ENCODE results near the gene IMMT. TPM values are rescaled to one million over a fixed set of nuclear protein-coding genes. Genes with fewer than 3 reads are reported as not detected.

IMMT gene
- total RNA-seq, 4 donors from 2014 or later: 9.7 to 63.0 (median 36.2) TPM

DNA sequence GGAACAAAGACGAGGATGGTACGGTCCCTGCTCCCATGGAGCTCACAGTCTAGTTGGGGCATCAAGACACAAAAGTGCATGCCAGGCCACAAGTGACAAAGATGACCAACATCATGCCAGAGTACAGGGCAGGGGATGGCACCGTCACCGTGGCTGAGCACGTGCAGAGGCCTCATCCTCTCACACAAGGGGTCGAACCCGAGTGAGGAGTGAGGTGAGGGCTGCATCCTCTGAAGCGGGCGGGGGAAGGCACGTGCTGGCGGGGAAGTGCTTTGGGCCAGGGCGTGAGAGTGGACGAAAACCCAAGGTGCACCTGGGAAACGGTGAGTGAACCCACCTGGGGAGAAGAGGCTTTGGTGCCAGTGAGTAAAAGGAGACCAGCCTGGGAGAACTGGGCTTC, 45.0 kb upstream of the IMMT start:
- no peaks in the 10 kb centered on the region for H3K27me3 ChIP-seq
- TF ChIP-seq, protein P1, sequence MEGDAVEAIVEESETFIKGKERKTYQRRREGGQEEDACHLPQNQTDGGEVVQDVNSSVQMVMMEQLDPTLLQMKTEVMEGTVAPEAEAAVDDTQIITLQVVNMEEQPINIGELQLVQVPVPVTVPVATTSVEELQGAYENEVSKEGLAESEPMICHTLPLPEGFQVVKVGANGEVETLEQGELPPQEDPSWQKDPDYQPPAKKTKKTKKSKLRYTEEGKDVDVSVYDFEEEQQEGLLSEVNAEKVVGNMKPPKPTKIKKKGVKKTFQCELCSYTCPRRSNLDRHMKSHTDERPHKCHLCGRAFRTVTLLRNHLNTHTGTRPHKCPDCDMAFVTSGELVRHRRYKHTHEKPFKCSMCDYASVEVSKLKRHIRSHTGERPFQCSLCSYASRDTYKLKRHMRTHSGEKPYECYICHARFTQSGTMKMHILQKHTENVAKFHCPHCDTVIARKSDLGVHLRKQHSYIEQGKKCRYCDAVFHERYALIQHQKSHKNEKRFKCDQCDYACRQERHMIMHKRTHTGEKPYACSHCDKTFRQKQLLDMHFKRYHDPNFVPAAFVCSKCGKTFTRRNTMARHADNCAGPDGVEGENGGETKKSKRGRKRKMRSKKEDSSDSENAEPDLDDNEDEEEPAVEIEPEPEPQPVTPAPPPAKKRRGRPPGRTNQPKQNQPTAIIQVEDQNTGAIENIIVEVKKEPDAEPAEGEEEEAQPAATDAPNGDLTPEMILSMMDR (IDR thresholded peaks at IDR 0.05): no peak
- TF ChIP-seq POLR2A (IDR thresholded peaks at IDR 0.05): no peak
- no peaks in the 10 kb centered on the region for H3K36me3 ChIP-seq
- no peaks in the 10 kb centered on the region for H3K4me1 ChIP-seq
- no peak overlapping the region for H3K4me3 ChIP-seq
- H3K9me3 ChIP-seq: no peaks in the 10 kb centered on the region
- H3K27ac ChIP-seq: no peak overlapping the region
- no peak for DNase-seq
- intact Hi-C loops (cut with DNase I; ENCODE audit: low total_unique reads): no loop called here

DNA sequence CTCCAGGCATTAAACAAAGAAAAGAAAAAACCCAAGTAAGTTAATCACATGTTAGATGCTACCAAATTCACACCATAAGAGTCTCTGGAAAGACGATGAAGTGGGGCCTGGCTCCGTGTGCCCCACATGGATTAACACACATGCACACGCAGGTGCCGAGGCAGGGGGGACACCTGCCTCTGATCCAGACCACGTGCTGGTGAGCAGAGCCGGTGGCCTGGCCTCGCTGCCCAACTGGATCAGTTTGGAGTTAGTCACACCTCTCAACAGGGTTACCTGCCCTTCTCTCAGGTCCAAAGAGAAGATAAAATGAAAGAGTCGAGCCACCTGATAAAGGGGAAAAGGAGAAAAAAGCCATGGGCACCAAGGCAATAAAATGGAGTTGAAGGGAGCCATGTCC, 44.5 kb upstream of the IMMT start:
- TF ChIP-seq POLR2A (IDR thresholded peaks at IDR 0.05): no peak
- TF ChIP-seq, protein P1 (IDR thresholded peaks at IDR 0.05): no peak
- H3K36me3 ChIP-seq: no peaks in the 10 kb centered on the region
- intact Hi-C loops (cut with DNase I; ENCODE audit: low total_unique reads): no loop called here
- no peaks in the 10 kb centered on the region for H3K4me1 ChIP-seq
- DNase-seq: no peak
- H3K27me3 ChIP-seq: no peaks in the 10 kb centered on the region
- H3K27ac ChIP-seq: no peak overlapping the region
- H3K4me3 ChIP-seq: no peak overlapping the region
- no peaks in the 10 kb centered on the region for H3K9me3 ChIP-seq

DNA sequence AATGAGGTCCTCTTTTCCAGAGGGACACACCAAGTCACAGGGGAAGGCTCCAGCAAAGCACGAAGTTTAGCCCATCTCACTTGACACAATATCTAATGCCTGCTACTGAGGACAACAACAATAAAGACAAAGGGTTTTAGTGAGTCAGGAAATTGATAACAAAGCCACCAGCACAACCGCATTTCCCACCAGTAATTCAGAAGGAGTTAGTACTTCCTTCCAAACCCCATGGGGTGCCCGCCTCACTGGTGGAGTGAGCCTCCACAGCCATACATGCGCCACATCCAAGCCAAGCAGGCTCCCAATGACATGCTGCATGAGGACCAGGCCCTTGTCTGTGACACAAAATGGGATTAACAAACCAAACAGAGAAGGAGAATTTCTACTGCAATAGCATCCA, 44.1 kb upstream of the IMMT start:
- H3K4me3 ChIP-seq: no peak overlapping the region
- H3K9me3 ChIP-seq: no peaks in the 10 kb centered on the region
- no peaks in the 10 kb centered on the region for H3K36me3 ChIP-seq
- TF ChIP-seq POLR2A (IDR thresholded peaks at IDR 0.05): no peak
- TF ChIP-seq, protein P1 (IDR thresholded peaks at IDR 0.05): no peak
- no peaks in the 10 kb centered on the region for H3K27me3 ChIP-seq
- H3K27ac ChIP-seq: no peak overlapping the region
- DNase-seq: no peak
- no peaks in the 10 kb centered on the region for H3K4me1 ChIP-seq
- intact Hi-C loops (cut with DNase I; ENCODE audit: low total_unique reads): no loop called here

DNA sequence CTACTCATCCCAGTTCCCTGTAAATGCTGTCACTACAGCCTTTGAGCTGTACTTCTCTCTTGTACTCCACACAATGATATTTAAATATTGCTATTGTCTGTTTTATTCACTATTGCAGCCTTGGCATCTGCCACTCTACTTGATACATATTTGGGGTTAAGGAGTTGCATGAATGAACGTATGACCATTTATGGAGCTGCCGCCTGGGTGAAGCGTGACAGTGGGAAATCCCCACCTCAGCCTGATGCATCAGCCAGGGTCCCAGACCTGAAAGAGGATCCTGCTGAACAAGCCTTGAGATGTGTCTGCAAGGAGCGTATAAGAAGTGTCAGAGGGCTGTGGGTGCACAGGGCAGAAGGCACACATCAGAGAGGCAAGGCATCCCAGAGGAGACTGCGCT, 43.1 kb upstream of the IMMT start:
- H3K4me1 ChIP-seq: no peaks in the 10 kb centered on the region
- no peaks in the 10 kb centered on the region for H3K36me3 ChIP-seq
- H3K27me3 ChIP-seq: no peaks in the 10 kb centered on the region
- DNase-seq: no peak
- H3K9me3 ChIP-seq: no peaks in the 10 kb centered on the region
- intact Hi-C loops (cut with DNase I; ENCODE audit: low total_unique reads): no loop called here
- H3K27ac ChIP-seq: no peak overlapping the region
- no peak overlapping the region for H3K4me3 ChIP-seq
- TF ChIP-seq POLR2A (IDR thresholded peaks at IDR 0.05): no peak
- TF ChIP-seq, protein P1 (IDR thresholded peaks at IDR 0.05): no peak

DNA sequence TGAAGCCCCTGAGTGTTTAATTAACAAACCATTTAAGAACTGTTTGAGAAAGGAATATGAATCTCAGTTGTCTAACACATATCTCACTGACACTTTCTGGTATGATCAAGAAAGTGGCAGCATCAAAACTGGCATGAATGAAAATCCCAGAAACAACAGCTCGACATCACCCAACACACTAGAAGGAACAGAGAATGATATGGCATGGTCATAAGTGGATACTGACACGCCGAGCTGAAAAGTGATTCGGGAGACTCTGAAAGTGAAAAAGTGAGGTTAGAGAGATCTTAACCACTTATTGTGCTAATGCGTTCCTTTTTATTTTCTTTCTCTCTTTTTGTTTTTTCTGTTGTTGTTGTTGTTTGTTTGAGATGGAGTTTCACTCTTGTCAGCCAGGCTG, 41.9 kb upstream of the IMMT start:
- H3K4me3 ChIP-seq: no peak overlapping the region
- H3K9me3 ChIP-seq: no peaks in the 10 kb centered on the region
- no peak overlapping the region for H3K27ac ChIP-seq
- no peaks in the 10 kb centered on the region for H3K4me1 ChIP-seq
- H3K27me3 ChIP-seq: no peaks in the 10 kb centered on the region
- no peaks in the 10 kb centered on the region for H3K36me3 ChIP-seq
- intact Hi-C loops (cut with DNase I; ENCODE audit: low total_unique reads): no loop called here
- TF ChIP-seq, protein P1 (IDR thresholded peaks at IDR 0.05): no peak
- TF ChIP-seq POLR2A (IDR thresholded peaks at IDR 0.05): no peak
- no peak for DNase-seq
